Measurements from ENCODE around the gene UBD.

DNA sequence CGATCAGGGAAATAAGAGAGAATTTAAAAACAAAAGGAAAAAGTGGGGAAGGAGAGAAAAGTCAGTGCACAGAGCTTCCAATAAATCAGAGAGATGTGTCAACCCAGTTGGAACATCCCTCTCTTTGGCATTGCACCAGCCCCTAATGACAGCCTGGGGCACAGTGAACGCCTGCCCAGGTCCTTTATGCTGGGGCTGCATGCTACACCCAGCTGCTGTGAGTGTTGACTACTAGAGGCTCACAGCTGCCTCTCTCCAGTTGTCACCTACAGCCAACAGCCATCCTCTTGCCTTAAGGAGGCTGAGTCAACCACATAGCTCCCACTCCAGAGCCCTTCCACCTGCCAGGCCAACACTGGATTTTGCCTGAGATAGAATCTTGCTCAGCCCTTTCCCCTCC lies 44.4 kb upstream of the UBD start:
- TF ChIP-seq EZH2phosphoT487 (IDR thresholded peaks at IDR 0.05; ENCODE audit: insufficient read depth, low read depth) (no peak), EZH2 (IDR thresholded peaks at IDR 0.05; ENCODE audit: insufficient read depth, poor library complexity, severe bottlenecking) (no peak)

Measured in GM23248 (cell line).